Gastrocnemius medialis (tissue), 4 donors: ENCODE measurements around the gene PDE6G. TPM values are rescaled to one million over a fixed set of nuclear protein-coding genes. Genes with fewer than 3 reads are reported as not detected.
A peak's percentile ranks its signal among the peaks of the same experiment; 100 is the strongest.

ENCODE experiments used
- ATAC-seq, 2 donors: fragments of 150-250 bp; one replicate each; pipeline ENCODE4 v1.9.1; 2016
- DNase-seq, 2 donors: peaks; one replicate each; pipeline ENCODE4 v3.0.0-alpha.2; 2019
- H3K27ac ChIP-seq, 4 donors: fragments of 200-600 bp; sonication (generic); 1 replicate in 1 of 4; 2 replicates in 3 of 4; pipeline ENCODE4 v1.5.1; 2016 to 2018; ENCODE audit warnings: mild to moderate bottlenecking in 2 of 4, moderate library complexity in 1 of 4
- H3K27me3 ChIP-seq, 3 donors: fragments of 200-600 bp; sonication (generic) in 2 of 3; 1 replicate in 1 of 3; 2 replicates in 2 of 3; pipeline versions ENCODE4 v1.5.1 to v1.6.0; 2016 to 2019; ENCODE audit warnings: mild to moderate bottlenecking in 1 of 3, moderate library complexity in 1 of 3
- H3K36me3 ChIP-seq, 2 donors: fragments of 200-600 bp; sonication (generic) in 1 of 2; one replicate each; pipeline ENCODE4 v1.5.1; 2017 to 2018
- H3K4me1 ChIP-seq, 2 donors: fragments of 200-600 bp; sonication (generic) in 1 of 2; one replicate each; pipeline ENCODE4 v1.5.1; 2016 to 2017; ENCODE audit warnings: mild to moderate bottlenecking in 2 of 2
- H3K4me3 ChIP-seq, 4 donors: fragments of 200-600 bp; sonication (generic) in 3 of 4; 1 replicate in 1 of 4; 2 replicates in 3 of 4; pipeline ENCODE4 v1.5.1; 2016 to 2019; ENCODE audit warnings: mild to moderate bottlenecking in 2 of 4
- H3K9me3 ChIP-seq, 3 donors: fragments of 200-600 bp; sonication (generic) in 2 of 3; 1 replicate in 1 of 3; 2 replicates in 2 of 3; pipeline ENCODE4 v1.5.1; 2016 to 2019
- POLR2A ChIP-seq, 2 donors: fragments of 450-650 bp; IDR thresholded peaks; one replicate each; pipeline ENCODE4 v1.6.1; 2017; ENCODE audit warnings: antibody characterized with exemption in 2 of 2, mild to moderate bottlenecking in 2 of 2, moderate library complexity in 2 of 2
- in situ Hi-C, 4 donors: fragments of 200-750 bp; cut with MboI; loops; one replicate each; pipeline versions ENCODE4 v1.15.0 to v1.8.0; 2017; ENCODE audit warnings: low sequenced_read_pairs in 4 of 4
- intact Hi-C: fragments of 100-400 bp; cut with DNase I; formaldehyde crosslinking; loops from one replicate; pipeline ENCODE4 v1.15.1; 2023; ENCODE audit warnings: low total_unique reads
- total RNA-seq, 4 donors: library from RNA; depleted of rRNA; stranded (reverse); fragments of >200 nt; gene quantifications; one replicate each; pipeline versions ENCODE4 v1.1.0 to v1.2.3, GENCODE V29; 2016
- TF ChIP-seq, protein P1 (sequence below), 5 experiments: fragments of 450-650 bp in 3 of 5; fragments of 200-600 bp in 2 of 5; sonication (generic) in 2 of 5; IDR thresholded peaks in 4 of 5; conservative IDR thresholded peaks in 1 of 5; 1 replicate in 4 of 5; 2 replicates in 1 of 5; pipeline ENCODE4 v1.5.1; 2016 to 2019; ENCODE audit warnings: antibody characterized with exemption in 5 of 5, mild to moderate bottlenecking in 3 of 5, moderate library complexity in 3 of 5

The PDE6G gene
- total RNA-seq, 4 donors from 2014 or later = not detected

GRCh38 chr17:81672954-81673353, 16.6 kb upstream of the PDE6G start:
- H3K27me3 ChIP-seq = no peaks in the 10 kb centered on the region
- TF ChIP-seq POLR2A (IDR thresholded peaks at IDR 0.05) = no peak
- TF ChIP-seq, protein P1, sequence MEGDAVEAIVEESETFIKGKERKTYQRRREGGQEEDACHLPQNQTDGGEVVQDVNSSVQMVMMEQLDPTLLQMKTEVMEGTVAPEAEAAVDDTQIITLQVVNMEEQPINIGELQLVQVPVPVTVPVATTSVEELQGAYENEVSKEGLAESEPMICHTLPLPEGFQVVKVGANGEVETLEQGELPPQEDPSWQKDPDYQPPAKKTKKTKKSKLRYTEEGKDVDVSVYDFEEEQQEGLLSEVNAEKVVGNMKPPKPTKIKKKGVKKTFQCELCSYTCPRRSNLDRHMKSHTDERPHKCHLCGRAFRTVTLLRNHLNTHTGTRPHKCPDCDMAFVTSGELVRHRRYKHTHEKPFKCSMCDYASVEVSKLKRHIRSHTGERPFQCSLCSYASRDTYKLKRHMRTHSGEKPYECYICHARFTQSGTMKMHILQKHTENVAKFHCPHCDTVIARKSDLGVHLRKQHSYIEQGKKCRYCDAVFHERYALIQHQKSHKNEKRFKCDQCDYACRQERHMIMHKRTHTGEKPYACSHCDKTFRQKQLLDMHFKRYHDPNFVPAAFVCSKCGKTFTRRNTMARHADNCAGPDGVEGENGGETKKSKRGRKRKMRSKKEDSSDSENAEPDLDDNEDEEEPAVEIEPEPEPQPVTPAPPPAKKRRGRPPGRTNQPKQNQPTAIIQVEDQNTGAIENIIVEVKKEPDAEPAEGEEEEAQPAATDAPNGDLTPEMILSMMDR (IDR thresholded peaks at IDR 0.05 in 4 of 5, conservative IDR thresholded peaks at IDR 0.05 in 1 of 5) = no peak
- H3K9me3 ChIP-seq = no peaks in the 10 kb centered on the region
- no peak overlapping the region for H3K27ac ChIP-seq
- peaks cover 0 to 2% of the 10 kb centered on the region in 2 donors for H3K4me1 ChIP-seq
- H3K36me3 ChIP-seq = peaks cover 0 to 59% of the 10 kb centered on the region in 2 donors
- ATAC-seq = no peak
- intact Hi-C loops (no loop called here), in situ Hi-C loops (no loop called here)
- no peak overlapping the region for H3K4me3 ChIP-seq
- no peak for DNase-seq

DNA sequence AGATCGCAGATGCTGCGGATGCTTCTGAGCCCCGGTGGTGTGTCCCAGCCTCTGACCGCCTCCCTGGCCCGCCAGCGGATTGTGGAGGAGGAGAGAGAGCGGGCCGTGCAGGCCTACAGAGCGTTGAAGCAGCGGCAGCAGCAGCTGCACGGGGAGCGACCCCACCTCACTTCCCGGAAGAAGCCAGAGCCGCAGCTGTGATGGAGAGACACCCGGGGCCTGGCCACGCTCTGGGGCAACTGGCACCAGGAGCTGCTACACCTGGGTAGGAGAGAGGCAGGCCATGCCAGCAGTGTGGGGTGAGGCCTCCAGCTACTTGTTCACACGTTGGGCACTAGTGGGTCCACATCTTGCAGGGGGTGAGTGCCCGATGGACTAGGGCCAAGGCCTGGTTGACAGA, 16.2 kb upstream of the PDE6G start:
- Histone ChIP-seq H3K4me3 (no peak overlapping the region), H3K9me3 (no peaks in the 10 kb centered on the region), H3K27ac (no peak overlapping the region), H3K36me3 (peaks cover 0 to 59% of the 10 kb centered on the region in 2 donors), H3K4me1 (peaks cover 2 to 7% of the 10 kb centered on the region in 2 donors), H3K27me3 (no peaks in the 10 kb centered on the region)
- intact Hi-C loops = no loop called here
- DNase-seq (no peak), ATAC-seq (no peak)
- TF ChIP-seq, protein P1 (IDR thresholded peaks at IDR 0.05 in 4 of 5, conservative IDR thresholded peaks at IDR 0.05 in 1 of 5) = no peak
- no peak for TF ChIP-seq POLR2A (IDR thresholded peaks at IDR 0.05)
- in situ Hi-C loops = no loop called here

DNA sequence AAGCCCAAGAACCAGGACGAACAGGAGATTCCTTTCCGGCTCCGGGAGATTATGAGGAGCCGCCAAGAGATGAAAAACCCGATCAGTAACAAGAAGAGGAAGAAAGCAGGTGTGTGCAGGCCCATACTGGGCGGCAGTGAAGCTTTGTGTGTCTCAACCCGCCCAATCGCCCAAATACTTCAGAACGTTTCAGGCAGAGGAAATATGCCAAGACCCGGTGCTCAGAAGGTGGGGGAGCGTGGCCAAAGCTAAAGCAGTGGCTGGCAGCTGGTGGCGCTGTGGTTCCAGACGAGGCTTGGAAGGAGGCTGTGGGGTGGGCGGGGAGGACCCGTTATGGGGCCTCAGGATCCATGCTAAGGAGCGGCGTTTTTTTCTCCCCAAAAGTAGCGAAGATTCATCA, 11.4 kb upstream of the PDE6G start:
- DNase-seq = no peak
- Histone ChIP-seq H3K27ac (no peak overlapping the region), H3K36me3 (peaks cover 0 to 47% of the 10 kb centered on the region in 2 donors), H3K9me3 (no peaks in the 10 kb centered on the region), H3K27me3 (no peaks in the 10 kb centered on the region), H3K4me3 (peak overlapping the region in 1 of 4 donors; percentile 78), H3K4me1 (peaks cover 19 to 21% of the 10 kb centered on the region in 2 donors)
- intact Hi-C loops = loop anchor here (2.0 kb wide), 1 partner anchor 31 kb away; the partner anchor contains the start of genes NPLOC4 and TSPAN10
- TF ChIP-seq, protein P1 (IDR thresholded peaks at IDR 0.05 in 4 of 5, conservative IDR thresholded peaks at IDR 0.05 in 1 of 5) = no peak
- TF ChIP-seq POLR2A (IDR thresholded peaks at IDR 0.05) = no peak
- no peak for ATAC-seq
- in situ Hi-C loops = no loop called here

GRCh38 chr17:81666342-81667191, 10.2 kb upstream of the PDE6G start, which contains the start of the genes CCDC137 and OXLD1:
Gene CCDC137, plus strand, starts transcription at chr17:81666737. Its CDS starts 30 bp downstream, at chr17:81666767.
Gene OXLD1, minus strand, starts transcription at chr17:81666605. Its CDS starts 28 bp downstream, at chr17:81666577.
- Histone ChIP-seq H3K27me3 (no peaks in the 10 kb centered on the region), H3K36me3 (peaks cover 0 to 35% of the 10 kb centered on the region in 2 donors), H3K4me3 (peak within 1 kb of the TSS; percentile 78 to 97 (median 88)), H3K27ac (peak within 1 kb of the TSS; percentile 73 to 87 (median 84)), H3K4me1 (peaks cover 19 to 21% of the 10 kb centered on the region in 2 donors), H3K9me3 (no peaks in the 10 kb centered on the region)
- peak; percentile 93 for DNase-seq
- in situ Hi-C loops (no loop called here), intact Hi-C loops (loop anchor here (1.0 to 2.0 kb wide), 2 partner anchors 17 to 30 kb away; partner anchors contain the start of genes ARL16, NPLOC4 and TSPAN10)
- TF ChIP-seq POLR2A (IDR thresholded peaks at IDR 0.05) = peak; percentile 69 to 88
- TF ChIP-seq, protein P1 (IDR thresholded peaks at IDR 0.05 in 4 of 5, conservative IDR thresholded peaks at IDR 0.05 in 1 of 5) = no peak
- peak; percentile 97 to 98 for ATAC-seq
